ENCODE results near the gene TNFSF13.

Gene TNFSF13

DNA sequence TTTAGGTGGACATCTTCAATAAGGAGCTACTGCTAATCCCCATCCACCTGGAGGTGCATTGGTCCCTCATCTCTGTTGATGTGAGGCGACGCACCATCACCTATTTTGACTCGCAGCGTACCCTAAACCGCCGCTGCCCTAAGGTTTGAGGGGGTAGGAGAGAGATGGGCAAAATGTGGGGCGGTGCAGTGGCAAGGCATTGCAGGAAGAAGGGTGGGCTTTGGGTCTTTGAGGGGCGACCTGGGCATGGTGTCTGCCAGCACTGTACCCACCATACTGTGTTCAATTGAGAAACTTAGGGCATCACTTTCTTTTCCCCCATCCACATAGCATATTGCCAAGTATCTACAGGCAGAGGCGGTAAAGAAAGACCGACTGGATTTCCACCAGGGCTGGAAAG, 11.8 kb downstream of the TNFSF13 start:
- H3K27me3 ChIP-seq (ENCODE audit: control insufficient read depth, insufficient read depth, low read length), result no peaks in the 10 kb centered on the region
- H3K4me3 ChIP-seq (ENCODE audit: low read depth, low read length), result no peak overlapping the region
- no peaks in the 10 kb centered on the region for H3K9me3 ChIP-seq (ENCODE audit: control insufficient read depth, insufficient read depth, low read length)
- H3K36me3 ChIP-seq (ENCODE audit: control insufficient read depth, insufficient read depth, low read length), result peaks cover 59% of the 10 kb centered on the region
- H3K4me1 ChIP-seq (ENCODE audit: control insufficient read depth, insufficient read depth, low read length), result peaks cover 5% of the 10 kb centered on the region
- H3K9ac ChIP-seq (ENCODE audit: low read depth, low read length), result no peak overlapping the region

DNA sequence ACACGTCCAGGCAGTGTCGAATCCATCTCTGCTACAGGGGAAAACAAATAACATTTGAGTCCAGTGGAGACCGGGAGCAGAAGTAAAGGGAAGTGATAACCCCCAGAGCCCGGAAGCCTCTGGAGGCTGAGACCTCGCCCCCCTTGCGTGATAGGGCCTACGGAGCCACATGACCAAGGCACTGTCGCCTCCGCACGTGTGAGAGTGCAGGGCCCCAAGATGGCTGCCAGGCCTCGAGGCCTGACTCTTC, 13.7 kb downstream of the TNFSF13 start:
- no peaks in the 10 kb centered on the region for H3K27me3 ChIP-seq (ENCODE audit: control insufficient read depth, insufficient read depth, low read length)
- peaks cover 5% of the 10 kb centered on the region for H3K4me1 ChIP-seq (ENCODE audit: control insufficient read depth, insufficient read depth, low read length)
- peaks cover 70% of the 10 kb centered on the region for H3K36me3 ChIP-seq (ENCODE audit: control insufficient read depth, insufficient read depth, low read length)
- peak overlapping the region; percentile 93 for H3K4me3 ChIP-seq (ENCODE audit: low read depth, low read length)
- H3K9me3 ChIP-seq (ENCODE audit: control insufficient read depth, insufficient read depth, low read length), result no peaks in the 10 kb centered on the region
- peak overlapping the region; percentile 87 for H3K9ac ChIP-seq (ENCODE audit: low read depth, low read length)

GRCh38 chr17:7572588-7573323, 14.2 kb downstream of the TNFSF13 start:
- Histone ChIP-seq H3K27me3 (ENCODE audit: control insufficient read depth, insufficient read depth, low read length) (no peaks in the 10 kb centered on the region), H3K4me1 (ENCODE audit: control insufficient read depth, insufficient read depth, low read length) (peaks cover 5% of the 10 kb centered on the region), H3K36me3 (ENCODE audit: control insufficient read depth, insufficient read depth, low read length) (peaks cover 70% of the 10 kb centered on the region), H3K9me3 (ENCODE audit: control insufficient read depth, insufficient read depth, low read length) (no peaks in the 10 kb centered on the region), H3K9ac (ENCODE audit: low read depth, low read length) (peak overlapping the region; percentile 99), H3K4me3 (ENCODE audit: low read depth, low read length) (peak overlapping the region; percentile 89)

- Histone ChIP-seq H3K9me3 (ENCODE audit: control insufficient read depth, insufficient read depth, low read length) (no peaks in the 10 kb centered on the region), H3K4me1 (ENCODE audit: control insufficient read depth, insufficient read depth, low read length) (peaks cover 5% of the 10 kb centered on the region), H3K27me3 (ENCODE audit: control insufficient read depth, insufficient read depth, low read length) (no peaks in the 10 kb centered on the region), H3K36me3 (ENCODE audit: control insufficient read depth, insufficient read depth, low read length) (peaks cover 73% of the 10 kb centered on the region), H3K9ac (ENCODE audit: low read depth, low read length) (peak overlapping the region; percentile 99), H3K4me3 (ENCODE audit: low read depth, low read length) (peak overlapping the region; percentile 89)
Measured at GRCh38 chr17:7573324-7574080, 15.0 kb downstream of the TNFSF13 start.

DNA sequence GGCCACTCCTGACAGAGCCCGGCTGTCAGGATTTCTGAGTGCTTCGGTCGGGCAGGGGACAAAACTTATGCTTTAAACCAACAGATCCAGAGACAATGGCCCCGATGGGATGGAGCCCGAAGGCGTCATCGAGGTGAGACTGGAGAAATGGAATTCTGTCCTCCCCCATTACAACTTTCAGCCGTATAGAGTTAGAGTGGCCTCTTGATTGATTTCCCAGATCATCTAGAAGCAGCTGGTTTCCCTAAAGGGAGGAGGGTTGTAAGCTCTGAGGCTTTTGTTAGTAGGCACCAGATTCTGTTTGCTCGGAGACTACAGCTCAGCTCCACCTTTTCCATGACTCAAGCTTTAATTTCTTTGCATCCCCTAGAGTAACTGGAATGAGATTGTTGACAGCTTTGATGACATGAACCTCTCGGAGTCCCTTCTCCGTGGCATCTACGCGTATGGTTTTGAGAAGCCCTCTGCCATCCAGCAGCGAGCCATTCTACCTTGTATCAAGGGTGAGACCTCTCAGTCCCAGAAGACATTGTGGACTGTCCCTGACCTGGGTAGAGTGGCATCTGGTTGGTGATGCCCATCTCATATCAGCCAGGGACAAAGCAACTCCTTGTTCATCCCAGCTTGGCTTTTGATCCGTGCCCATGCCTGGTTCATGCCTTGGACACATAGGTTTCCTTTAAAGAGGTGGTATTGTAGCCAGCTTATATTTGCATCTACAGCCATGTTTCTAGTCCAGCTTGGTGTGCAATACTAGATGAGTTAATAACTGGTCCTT, 15.8 kb downstream of the TNFSF13 start:
- Histone ChIP-seq H3K4me3 (ENCODE audit: low read depth, low read length) (peak overlapping the region; percentile 89), H3K4me1 (ENCODE audit: control insufficient read depth, insufficient read depth, low read length) (peaks cover 5% of the 10 kb centered on the region), H3K36me3 (ENCODE audit: control insufficient read depth, insufficient read depth, low read length) (peaks cover 72% of the 10 kb centered on the region), H3K9ac (ENCODE audit: low read depth, low read length) (peak overlapping the region; percentile 99), H3K27me3 (ENCODE audit: control insufficient read depth, insufficient read depth, low read length) (no peaks in the 10 kb centered on the region), H3K9me3 (ENCODE audit: control insufficient read depth, insufficient read depth, low read length) (no peaks in the 10 kb centered on the region)

DNA sequence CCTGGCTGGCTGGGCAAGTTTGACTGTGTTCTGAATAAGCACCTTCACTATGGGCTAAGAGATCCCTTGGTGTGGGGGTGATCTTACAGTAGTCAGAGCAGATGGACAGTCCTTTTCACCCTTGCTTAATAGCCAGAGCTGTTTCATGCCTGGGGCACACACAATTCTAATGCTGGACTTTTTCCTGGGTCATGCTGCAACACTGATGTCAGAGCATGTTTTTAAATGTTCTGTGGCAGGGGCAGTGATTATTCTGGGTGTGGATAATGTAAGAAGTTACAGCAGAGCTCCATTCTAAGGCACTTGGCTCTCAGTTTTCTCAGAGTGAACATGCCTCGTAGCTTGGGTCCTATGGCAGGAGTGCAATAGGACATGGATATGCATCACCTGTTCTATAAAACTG, 16.9 kb downstream of the TNFSF13 start:
- Histone ChIP-seq H3K4me1 (ENCODE audit: control insufficient read depth, insufficient read depth, low read length) (peaks cover 5% of the 10 kb centered on the region), H3K27me3 (ENCODE audit: control insufficient read depth, insufficient read depth, low read length) (no peaks in the 10 kb centered on the region), H3K4me3 (ENCODE audit: low read depth, low read length) (no peak overlapping the region), H3K36me3 (ENCODE audit: control insufficient read depth, insufficient read depth, low read length) (peaks cover 67% of the 10 kb centered on the region), H3K9ac (ENCODE audit: low read depth, low read length) (peak overlapping the region; percentile 3), H3K9me3 (ENCODE audit: control insufficient read depth, insufficient read depth, low read length) (no peaks in the 10 kb centered on the region)

- H3K9ac ChIP-seq (ENCODE audit: low read depth, low read length), result no peak overlapping the region
- H3K9me3 ChIP-seq (ENCODE audit: control insufficient read depth, insufficient read depth, low read length), result no peaks in the 10 kb centered on the region
- no peak overlapping the region for H3K4me3 ChIP-seq (ENCODE audit: low read depth, low read length)
- no peaks in the 10 kb centered on the region for H3K27me3 ChIP-seq (ENCODE audit: control insufficient read depth, insufficient read depth, low read length)
- H3K4me1 ChIP-seq (ENCODE audit: control insufficient read depth, insufficient read depth, low read length), result peaks cover 5% of the 10 kb centered on the region
- peaks cover 63% of the 10 kb centered on the region for H3K36me3 ChIP-seq (ENCODE audit: control insufficient read depth, insufficient read depth, low read length)
Measured at GRCh38 chr17:7575959-7576358, 17.4 kb downstream of the TNFSF13 start.

DNA sequence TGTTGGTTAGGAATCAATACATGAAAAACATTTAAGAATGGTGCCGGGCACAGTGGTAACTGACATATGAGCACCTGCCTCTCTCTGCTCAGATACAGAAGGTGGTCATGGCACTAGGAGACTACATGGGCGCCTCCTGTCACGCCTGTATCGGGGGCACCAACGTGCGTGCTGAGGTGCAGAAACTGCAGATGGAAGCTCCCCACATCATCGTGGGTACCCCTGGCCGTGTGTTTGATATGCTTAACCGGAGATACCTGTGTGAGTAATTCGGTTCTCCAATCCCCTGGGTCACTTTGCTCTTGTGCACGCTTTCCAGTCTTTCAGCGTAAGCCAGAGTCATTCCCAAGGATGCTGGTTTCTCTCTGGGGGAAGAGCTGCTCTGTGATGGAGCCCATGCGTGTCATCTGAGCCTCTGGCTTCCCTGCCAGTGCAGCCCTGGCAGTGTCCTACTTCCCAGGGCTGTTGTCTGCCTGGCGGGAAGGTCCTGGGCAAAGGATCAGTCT, 17.9 kb downstream of the TNFSF13 start:
- Histone ChIP-seq H3K9ac (ENCODE audit: low read depth, low read length) (no peak overlapping the region), H3K4me3 (ENCODE audit: low read depth, low read length) (no peak overlapping the region), H3K27me3 (ENCODE audit: control insufficient read depth, insufficient read depth, low read length) (no peaks in the 10 kb centered on the region), H3K9me3 (ENCODE audit: control insufficient read depth, insufficient read depth, low read length) (no peaks in the 10 kb centered on the region), H3K4me1 (ENCODE audit: control insufficient read depth, insufficient read depth, low read length) (peaks cover 3% of the 10 kb centered on the region), H3K36me3 (ENCODE audit: control insufficient read depth, insufficient read depth, low read length) (peaks cover 58% of the 10 kb centered on the region)

- Histone ChIP-seq H3K27me3 (ENCODE audit: control insufficient read depth, insufficient read depth, low read length) (no peaks in the 10 kb centered on the region), H3K36me3 (ENCODE audit: control insufficient read depth, insufficient read depth, low read length) (peaks cover 54% of the 10 kb centered on the region), H3K4me3 (ENCODE audit: low read depth, low read length) (no peak overlapping the region), H3K9me3 (ENCODE audit: control insufficient read depth, insufficient read depth, low read length) (no peaks in the 10 kb centered on the region), H3K4me1 (ENCODE audit: control insufficient read depth, insufficient read depth, low read length) (peaks cover 3% of the 10 kb centered on the region), H3K9ac (ENCODE audit: low read depth, low read length) (no peak overlapping the region)
Measured at GRCh38 chr17:7577327-7578199, 19.0 kb downstream of the TNFSF13 start.

DNA sequence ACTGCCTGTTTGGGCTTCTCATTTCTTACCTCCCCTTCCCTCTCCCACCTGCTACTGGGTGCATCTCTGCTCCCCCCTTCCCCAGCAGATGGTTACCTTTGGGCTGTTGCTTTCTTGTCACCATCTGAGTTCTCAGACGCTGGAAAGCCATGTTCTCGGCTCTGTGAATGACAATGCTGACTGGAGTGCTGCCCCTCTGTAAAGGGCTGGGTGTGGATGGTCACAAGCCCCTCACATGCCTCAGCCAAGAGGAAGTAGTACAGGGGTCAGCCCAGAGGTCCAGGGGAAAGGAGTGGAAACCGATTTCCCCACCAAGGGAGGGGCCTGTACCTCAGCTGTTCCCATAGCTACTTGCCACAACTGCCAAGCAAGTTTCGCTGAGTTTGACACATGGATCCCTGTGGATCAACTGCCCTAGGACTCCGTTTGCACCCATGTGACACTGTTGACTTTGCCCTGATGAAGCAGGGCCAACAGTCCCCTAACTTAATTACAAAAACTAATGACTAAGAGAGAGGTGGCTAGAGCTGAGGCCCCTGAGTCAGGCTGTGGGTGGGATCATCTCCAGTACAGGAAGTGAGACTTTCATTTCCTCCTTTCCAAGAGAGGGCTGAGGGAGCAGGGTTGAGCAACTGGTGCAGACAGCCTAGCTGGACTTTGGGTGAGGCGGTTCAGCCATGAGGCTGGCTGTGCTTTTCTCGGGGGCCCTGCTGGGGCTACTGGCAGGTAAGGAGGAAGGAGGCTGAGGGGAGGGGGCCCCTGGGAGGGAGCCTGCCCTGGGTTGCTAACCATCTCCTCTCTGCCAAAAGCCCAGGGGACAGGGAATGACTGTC, 20.7 kb downstream of the TNFSF13 start, which contains the start of gene CD68:
Gene CD68 (plus strand): TSS at position 638 of the 833 bp plus-strand sequence. CDS start 40 bp downstream, at position 678.
- Histone ChIP-seq H3K9me3 (ENCODE audit: control insufficient read depth, insufficient read depth, low read length) (no peaks in the 10 kb centered on the region), H3K9ac (ENCODE audit: low read depth, low read length) (no peak within 1 kb of the TSS), H3K4me1 (ENCODE audit: control insufficient read depth, insufficient read depth, low read length) (peaks cover 4% of the 10 kb centered on the region), H3K36me3 (ENCODE audit: control insufficient read depth, insufficient read depth, low read length) (peaks cover 43% of the 10 kb centered on the region), H3K27me3 (ENCODE audit: control insufficient read depth, insufficient read depth, low read length) (no peaks in the 10 kb centered on the region), H3K4me3 (ENCODE audit: low read depth, low read length) (no peak within 1 kb of the TSS)
